CD14-positive monocyte (primary cell): ENCODE results near the gene SLC2A6. TPM values are rescaled to one million over a fixed set of nuclear protein-coding genes. Genes with fewer than 3 reads are reported as not detected.

Experiments
- DNase-seq, 3 donors: peaks; one replicate each; pipeline ENCODE4 v3.0.0-alpha.2; 2011 to 2022
- H2AFZ ChIP-seq: 2 replicates; pipeline ENCODE4 v1.6.0; 2012; ENCODE audit warnings: mild to moderate bottlenecking, low read depth, low read length, inconsistent platforms; ENCODE audit not compliant: insufficient read depth, poor library complexity, severe bottlenecking
- H3K27ac ChIP-seq, 2 donors: 1 replicate in 1 of 2; 2 replicates in 1 of 2; pipeline ENCODE4 v1.5.1; 2012 to 2013; ENCODE audit warnings: low read length in 2 of 2, control low read depth in 1 of 2, inconsistent platforms in 1 of 2, low read depth in 1 of 2, mild to moderate bottlenecking in 1 of 2
- H3K27me3 ChIP-seq, 2 donors: one replicate each; pipeline versions ENCODE4 v1.6.0 to v1.6.1; 2011 to 2013; ENCODE audit warnings: low read length in 2 of 2; ENCODE audit not compliant: control insufficient read depth in 2 of 2, insufficient read depth in 2 of 2
- H3K36me3 ChIP-seq, 2 donors: replicated peaks in 1 of 2; 1 replicate in 1 of 2; 2 replicates in 1 of 2; pipeline versions ENCODE4 v1.5.1 to v1.6.1; 2012 to 2013; ENCODE audit warnings: low read length in 2 of 2, control low read depth in 1 of 2, inconsistent platforms in 1 of 2, mild to moderate bottlenecking in 1 of 2; ENCODE audit not compliant: insufficient read depth in 2 of 2, control insufficient read depth in 1 of 2
- H3K4me1 ChIP-seq, 2 donors: 1 replicate in 1 of 2; 2 replicates in 1 of 2; pipeline versions ENCODE4 v1.5.1 to v1.6.1; 2012 to 2013; ENCODE audit warnings: low read length in 2 of 2, control low read depth in 1 of 2, inconsistent platforms in 1 of 2, mild to moderate bottlenecking in 1 of 2, moderate library complexity in 1 of 2; ENCODE audit not compliant: insufficient read depth in 2 of 2, control insufficient read depth in 1 of 2
- H3K4me2 ChIP-seq: replicated peaks from 2 replicates; pipeline ENCODE3; 2012; ENCODE audit warnings: low read length, moderate library complexity, mild to moderate bottlenecking; ENCODE audit not compliant: poor library complexity, severe bottlenecking; ENCODE audit errors: extremely low read depth
- H3K4me3 ChIP-seq, 3 experiments: fragments of 200-600 bp in 1 of 3; sonication (generic) in 1 of 3; replicated peaks in 1 of 3; 1 replicate in 2 of 3; 2 replicates in 1 of 3; pipeline ENCODE4 v1.5.1; 2011 to 2013; ENCODE audit warnings: low read length in 3 of 3, mild to moderate bottlenecking in 3 of 3, control low read depth in 2 of 3, low read depth in 2 of 3, inconsistent platforms in 1 of 3, moderate library complexity in 1 of 3
- H3K79me2 ChIP-seq: 2 replicates; pipeline ENCODE4 v1.6.0; 2012; ENCODE audit warnings: mild to moderate bottlenecking, control low read depth, inconsistent platforms, low read length, moderate library complexity; ENCODE audit not compliant: insufficient read depth
- H3K9ac ChIP-seq: 2 replicates; pipeline ENCODE4 v1.6.0; 2017; ENCODE audit warnings: low read length, mild to moderate bottlenecking; ENCODE audit not compliant: insufficient read depth, poor library complexity, severe bottlenecking
- H3K9me3 ChIP-seq, 2 donors: replicated peaks in 1 of 2; 1 replicate in 1 of 2; 2 replicates in 1 of 2; pipeline versions ENCODE4 v1.5.1 to v1.6.1; 2012 to 2013; ENCODE audit warnings: low read length in 2 of 2, control low read depth in 1 of 2; ENCODE audit not compliant: control insufficient read depth in 1 of 2, insufficient read depth in 1 of 2
- H4K20me1 ChIP-seq: 2 replicates; pipeline ENCODE4 v1.6.0; 2012; ENCODE audit warnings: mild to moderate bottlenecking, low read length, control low read depth, moderate library complexity; ENCODE audit not compliant: insufficient read depth
- H3K27ac Mint-ChIP-seq, 7 donors: one replicate each; pipeline ENCODE4 v1.8.0; 2020; ENCODE audit warnings: mild to moderate bottlenecking in 7 of 7, mixed read lengths in 7 of 7, moderate library complexity in 6 of 7, inconsistent platforms in 2 of 7
- H3K27me3 Mint-ChIP-seq, 3 donors: one replicate each; pipeline ENCODE4 v1.8.0; 2021 to 2022; ENCODE audit warnings: low read depth in 3 of 3, mild to moderate bottlenecking in 3 of 3, mixed read lengths in 3 of 3, moderate library complexity in 3 of 3, inconsistent platforms in 1 of 3
- H3K36me3 Mint-ChIP-seq, 2 donors: one replicate each; pipeline ENCODE4 v1.8.0; 2020; ENCODE audit warnings: mixed read lengths in 2 of 2, inconsistent platforms in 1 of 2, mild to moderate bottlenecking in 1 of 2
- H3K4me1 Mint-ChIP-seq: one replicate; pipeline ENCODE4 v1.8.0; 2020; ENCODE audit warnings: mild to moderate bottlenecking, mixed read lengths
- H3K4me3 Mint-ChIP-seq, 2 donors: one replicate each; pipeline ENCODE4 v1.8.0; 2020; ENCODE audit warnings: mild to moderate bottlenecking in 2 of 2, mixed read lengths in 2 of 2, moderate library complexity in 1 of 2
- H3K9me3 Mint-ChIP-seq, 7 donors: one replicate each; pipeline ENCODE4 v1.8.0; 2020 to 2022; ENCODE audit warnings: mixed read lengths in 7 of 7, mild to moderate bottlenecking in 6 of 7, moderate library complexity in 6 of 7, inconsistent platforms in 2 of 7
- WGBS: methylation state at CpG from one replicate; pipeline ENCODE4 v1.1.5; 2013; ENCODE audit warnings: missing lambda C conversion rate; ENCODE audit not compliant: insufficient coverage; 5-methylcytosine and 5-hydroxymethylcytosine counted together
- intact Hi-C, 2 donors: fragments of 100-400 bp; cut with micrococcal nuclease; formaldehyde crosslinking; loops; one replicate each; pipeline versions ENCODE4 v1.15.0 to v1.15.1; 2023
- polyA plus RNA-seq, 3 donors: library from polyadenylated mRNA; depleted of rRNA in 1 of 3; unstranded in 2 of 3; stranded (reverse) in 1 of 3; fragments of 300-500 nt in 2 of 3; fragments of >200 nt in 1 of 3; fragmentation: Illumina TruSeq in 2 of 3; gene quantifications; 1 replicate in 2 of 3; 2 replicates in 1 of 3; pipeline ENCODE4 v1.2.3, GENCODE V29; 2012 to 2021
- TF ChIP-seq, protein P1 (sequence below): fragments of 200-600 bp; IDR thresholded peaks from one replicate; pipeline ENCODE4 v1.8.0; 2022; ENCODE audit warnings: antibody characterized with exemption, mild to moderate bottlenecking

SLC2A6 gene
- polyA plus RNA-seq, 3 donors = 43.2 to 127 (median 60.4) TPM

DNA sequence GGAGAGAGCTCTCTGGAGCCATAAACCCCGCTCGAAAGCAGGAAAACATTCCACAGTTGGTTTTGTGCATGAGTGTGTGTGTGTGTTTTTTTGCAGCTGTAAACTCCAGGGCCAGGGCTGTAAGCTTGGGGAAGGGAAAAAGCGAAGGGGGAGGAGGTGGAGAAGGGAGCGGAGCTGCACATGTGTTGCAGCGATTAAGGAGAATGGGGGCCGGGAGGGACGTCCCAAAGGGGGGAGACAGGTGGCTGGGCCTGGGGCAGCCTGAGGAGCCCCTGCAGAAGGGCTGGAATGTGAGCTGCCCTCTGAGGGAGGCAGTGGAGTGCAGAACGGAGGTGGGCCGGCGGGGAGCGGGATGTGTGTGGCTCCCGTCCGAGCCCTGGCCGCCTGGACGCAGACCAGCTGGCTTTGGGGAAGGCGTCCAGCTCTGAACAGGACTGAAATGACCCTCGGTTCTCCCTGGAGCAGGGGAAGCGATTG lies 48.6 kb upstream of the SLC2A6 start:
- TF ChIP-seq, protein P1, sequence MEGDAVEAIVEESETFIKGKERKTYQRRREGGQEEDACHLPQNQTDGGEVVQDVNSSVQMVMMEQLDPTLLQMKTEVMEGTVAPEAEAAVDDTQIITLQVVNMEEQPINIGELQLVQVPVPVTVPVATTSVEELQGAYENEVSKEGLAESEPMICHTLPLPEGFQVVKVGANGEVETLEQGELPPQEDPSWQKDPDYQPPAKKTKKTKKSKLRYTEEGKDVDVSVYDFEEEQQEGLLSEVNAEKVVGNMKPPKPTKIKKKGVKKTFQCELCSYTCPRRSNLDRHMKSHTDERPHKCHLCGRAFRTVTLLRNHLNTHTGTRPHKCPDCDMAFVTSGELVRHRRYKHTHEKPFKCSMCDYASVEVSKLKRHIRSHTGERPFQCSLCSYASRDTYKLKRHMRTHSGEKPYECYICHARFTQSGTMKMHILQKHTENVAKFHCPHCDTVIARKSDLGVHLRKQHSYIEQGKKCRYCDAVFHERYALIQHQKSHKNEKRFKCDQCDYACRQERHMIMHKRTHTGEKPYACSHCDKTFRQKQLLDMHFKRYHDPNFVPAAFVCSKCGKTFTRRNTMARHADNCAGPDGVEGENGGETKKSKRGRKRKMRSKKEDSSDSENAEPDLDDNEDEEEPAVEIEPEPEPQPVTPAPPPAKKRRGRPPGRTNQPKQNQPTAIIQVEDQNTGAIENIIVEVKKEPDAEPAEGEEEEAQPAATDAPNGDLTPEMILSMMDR = no peak
- H3K9me3 ChIP-seq = no peaks in the 10 kb centered on the region
- no peaks in the 10 kb centered on the region for H3K4me1 Mint-ChIP-seq
- H2AFZ ChIP-seq = no peak overlapping the region
- H4K20me1 ChIP-seq = no peaks in the 10 kb centered on the region
- H3K27me3 Mint-ChIP-seq = peaks cover 6 to 15% (median 11%) of the 10 kb centered on the region in 3 donors
- H3K36me3 ChIP-seq = no peaks in the 10 kb centered on the region
- no peak for DNase-seq
- peaks cover 0 to 2% of the 10 kb centered on the region in 2 donors for H3K27me3 ChIP-seq
- H3K9me3 Mint-ChIP-seq = no peaks in the 10 kb centered on the region
- no peak overlapping the region for H3K4me3 ChIP-seq
- H3K27ac Mint-ChIP-seq = no peak overlapping the region
- H3K4me3 Mint-ChIP-seq = no peak overlapping the region
- intact Hi-C loops = no loop called here
- H3K4me2 ChIP-seq = no peak overlapping the region
- H3K9ac ChIP-seq = no peak overlapping the region
- H3K4me1 ChIP-seq = no peaks in the 10 kb centered on the region
- H3K36me3 Mint-ChIP-seq = no peaks in the 10 kb centered on the region
- no peaks in the 10 kb centered on the region for H3K79me2 ChIP-seq
- 89% methylated on average over 5 of the region's 18 CpGs for WGBS
- H3K27ac ChIP-seq = no peak overlapping the region

DNA sequence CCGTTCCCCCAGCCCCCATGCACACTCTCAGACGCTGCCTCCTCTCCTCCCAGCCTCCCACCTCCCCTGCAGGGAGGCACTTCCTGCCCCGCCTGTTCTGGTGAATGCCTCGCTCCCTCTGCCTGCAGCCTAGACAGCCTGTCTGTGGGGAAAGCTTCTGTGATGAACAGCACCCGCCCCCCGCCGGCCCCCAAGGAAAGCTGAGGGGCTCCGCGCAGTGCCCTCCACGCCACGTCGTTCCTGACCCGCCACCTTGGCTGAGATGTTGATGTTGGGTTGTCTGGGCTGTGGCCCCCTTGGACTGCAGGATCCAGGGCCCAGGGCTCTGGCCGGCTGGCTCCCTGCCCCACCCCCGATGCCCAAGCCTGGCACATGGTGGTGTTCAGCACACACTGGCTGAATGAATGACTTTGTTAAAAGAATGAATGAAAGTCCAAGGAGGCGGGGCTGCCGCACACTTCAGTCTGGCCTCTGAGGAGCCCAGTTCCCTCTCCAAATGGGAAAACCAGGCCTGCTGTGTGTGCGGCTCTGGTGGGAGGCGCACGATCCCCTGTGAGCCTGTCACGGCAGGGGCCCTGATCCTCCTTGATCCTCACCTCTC lies 47.9 kb upstream of the SLC2A6 start:
- no peak overlapping the region for H3K9ac ChIP-seq
- H3K27ac ChIP-seq = no peak overlapping the region
- H3K9me3 ChIP-seq = no peaks in the 10 kb centered on the region
- H3K4me1 ChIP-seq = no peaks in the 10 kb centered on the region
- no peaks in the 10 kb centered on the region for H3K79me2 ChIP-seq
- no peak overlapping the region for H3K4me2 ChIP-seq
- 44% methylated on average over 19 of the region's 21 CpGs for WGBS
- Mint-ChIP-seq H3K36me3 (no peaks in the 10 kb centered on the region), H3K9me3 (no peaks in the 10 kb centered on the region), H3K27ac (no peak overlapping the region), H3K4me3 (no peak overlapping the region), H3K4me1 (no peaks in the 10 kb centered on the region), H3K27me3 (peaks cover 8 to 9% (median 8%) of the 10 kb centered on the region in 3 donors)
- intact Hi-C loops = no loop called here
- no peak for DNase-seq
- TF ChIP-seq, protein P1 = no peak
- H2AFZ ChIP-seq = no peak overlapping the region
- H3K4me3 ChIP-seq = no peak overlapping the region
- H3K27me3 ChIP-seq = no peaks in the 10 kb centered on the region
- H4K20me1 ChIP-seq = no peaks in the 10 kb centered on the region
- H3K36me3 ChIP-seq = no peaks in the 10 kb centered on the region
